BE2C (cell line): ENCODE results near the gene IQCH.
"Not testable (repeated sequence)": the region's sequence is repeated elsewhere in the genome, so short reads cannot be mapped to it uniquely, and the experiment has no call there.

Source experiments
- DNase-seq: peaks from one replicate; pipeline ENCODE4 v3.0.0-alpha.2; 2020
- H3K27me3 ChIP-seq: fragments of 250-450 bp; sonication (Bioruptor Pico); 2 replicates; pipeline ENCODE4 v1.5.1; 2020; ENCODE audit warnings: mild to moderate bottlenecking
- H3K36me3 ChIP-seq: fragments of 250-450 bp; sonication (Bioruptor Pico); 2 replicates; pipeline ENCODE4 v1.5.1; 2020; ENCODE audit warnings: mild to moderate bottlenecking
- H3K4me1 ChIP-seq: fragments of 250-450 bp; sonication (Bioruptor Pico); 2 replicates; pipeline ENCODE4 v1.5.1; 2020
- H3K4me3 ChIP-seq: 2 replicates; pipeline ENCODE4 v1.5.1; 2011; ENCODE audit warnings: low read depth, low read length
- H3K9me3 ChIP-seq: fragments of 250-450 bp; sonication (Bioruptor Pico); 2 replicates; pipeline ENCODE4 v1.5.1; 2020
- CTCF ChIP-seq: IDR thresholded peaks from 2 replicates; pipeline ENCODE4 v1.5.1; 2012; ENCODE audit warnings: mild to moderate bottlenecking, low read depth, low read length

IQCH gene

GRCh38 chr15:67241132-67241855 is 13.3 kb upstream of the IQCH start:
- H3K27me3 ChIP-seq: no peaks in the 10 kb centered on the region
- DNase-seq: no peak
- no peaks in the 10 kb centered on the region for H3K9me3 ChIP-seq
- H3K4me1 ChIP-seq: peaks cover 4% of the 10 kb centered on the region
- TF ChIP-seq CTCF: no peak
- H3K4me3 ChIP-seq: no peak overlapping the region
- H3K36me3 ChIP-seq: no peaks in the 10 kb centered on the region

- no peak overlapping the region for H3K4me3 ChIP-seq
- H3K36me3 ChIP-seq: no peaks in the 10 kb centered on the region
- H3K9me3 ChIP-seq: no peaks in the 10 kb centered on the region
- peaks cover 4% of the 10 kb centered on the region for H3K4me1 ChIP-seq
- no peak for TF ChIP-seq CTCF
- H3K27me3 ChIP-seq: no peaks in the 10 kb centered on the region
- no peak for DNase-seq
Observed at GRCh38 chr15:67242708-67243111, 11.9 kb upstream of the IQCH start.

- Histone ChIP-seq H3K9me3 (no peaks in the 10 kb centered on the region), H3K36me3 (no peaks in the 10 kb centered on the region), H3K4me1 (peaks cover 4% of the 10 kb centered on the region), H3K4me3 (no peak overlapping the region), H3K27me3 (no peaks in the 10 kb centered on the region)
- DNase-seq: no peak
- no peak for TF ChIP-seq CTCF
Observed at GRCh38 chr15:67244971-67245478, 9.6 kb upstream of the IQCH start.

GRCh38 chr15:67246606-67247005 is 8.0 kb upstream of the IQCH start:
- not testable (repeated sequence) for DNase-seq, H3K4me1 ChIP-seq, H3K9me3 ChIP-seq, H3K27me3 ChIP-seq, H3K36me3 ChIP-seq, H3K4me3 ChIP-seq

GRCh38 chr15:67248011-67248505 is 6.5 kb upstream of the IQCH start:
- no peaks in the 10 kb centered on the region for H3K9me3 ChIP-seq
- DNase-seq: no peak
- H3K4me3 ChIP-seq: no peak overlapping the region
- no peaks in the 10 kb centered on the region for H3K27me3 ChIP-seq
- no peak for TF ChIP-seq CTCF
- H3K36me3 ChIP-seq: no peaks in the 10 kb centered on the region
- H3K4me1 ChIP-seq: no peaks in the 10 kb centered on the region

- Histone ChIP-seq H3K4me3 (no peak overlapping the region), H3K9me3 (no peaks in the 10 kb centered on the region), H3K27me3 (no peaks in the 10 kb centered on the region), H3K36me3 (no peaks in the 10 kb centered on the region), H3K4me1 (no peaks in the 10 kb centered on the region)
- no peak for DNase-seq
- no peak for TF ChIP-seq CTCF
Observed at GRCh38 chr15:67249830-67250229, 4.8 kb upstream of the IQCH start.
